Body of pancreas (tissue), 4 donors: ENCODE measurements around the gene EEPD1.

Source experiments
- POLR2A ChIP-seq, 3 donors: fragments of 450-650 bp; IDR thresholded peaks; one replicate each; pipeline ENCODE4 v1.6.1; 2016; ENCODE audit warnings: antibody characterized with exemption in 3 of 3, mild to moderate bottlenecking in 2 of 3
- TF ChIP-seq, protein P1 (sequence below), 7 experiments: fragments of 450-650 bp in 4 of 7; fragments of 200-600 bp in 3 of 7; sonication (generic) in 3 of 7; IDR thresholded peaks; one replicate each; pipeline ENCODE4 v1.5.1; 2016 to 2019; ENCODE audit warnings: antibody characterized with exemption in 7 of 7

DNA sequence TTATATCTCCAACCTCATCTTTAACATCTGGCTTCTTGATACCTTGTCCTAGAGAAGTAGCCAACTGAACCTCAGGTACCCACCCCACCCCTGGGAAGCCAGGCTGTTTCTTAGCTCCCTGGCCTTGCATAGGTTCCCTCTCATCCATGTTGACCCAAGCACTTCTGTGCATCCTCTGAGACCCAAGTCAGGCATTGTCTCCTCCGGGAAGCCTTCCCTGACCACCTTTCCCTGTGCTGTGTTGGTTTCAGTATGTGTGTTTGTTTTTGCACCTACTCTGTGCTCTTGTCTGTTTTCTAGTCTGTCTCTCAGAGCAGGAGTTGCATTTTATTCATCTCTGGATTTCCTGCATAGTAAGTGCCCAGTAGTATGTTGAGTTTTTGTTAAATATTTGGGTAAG lies 143.2 kb downstream of the EEPD1 start:
- TF ChIP-seq, protein P1, sequence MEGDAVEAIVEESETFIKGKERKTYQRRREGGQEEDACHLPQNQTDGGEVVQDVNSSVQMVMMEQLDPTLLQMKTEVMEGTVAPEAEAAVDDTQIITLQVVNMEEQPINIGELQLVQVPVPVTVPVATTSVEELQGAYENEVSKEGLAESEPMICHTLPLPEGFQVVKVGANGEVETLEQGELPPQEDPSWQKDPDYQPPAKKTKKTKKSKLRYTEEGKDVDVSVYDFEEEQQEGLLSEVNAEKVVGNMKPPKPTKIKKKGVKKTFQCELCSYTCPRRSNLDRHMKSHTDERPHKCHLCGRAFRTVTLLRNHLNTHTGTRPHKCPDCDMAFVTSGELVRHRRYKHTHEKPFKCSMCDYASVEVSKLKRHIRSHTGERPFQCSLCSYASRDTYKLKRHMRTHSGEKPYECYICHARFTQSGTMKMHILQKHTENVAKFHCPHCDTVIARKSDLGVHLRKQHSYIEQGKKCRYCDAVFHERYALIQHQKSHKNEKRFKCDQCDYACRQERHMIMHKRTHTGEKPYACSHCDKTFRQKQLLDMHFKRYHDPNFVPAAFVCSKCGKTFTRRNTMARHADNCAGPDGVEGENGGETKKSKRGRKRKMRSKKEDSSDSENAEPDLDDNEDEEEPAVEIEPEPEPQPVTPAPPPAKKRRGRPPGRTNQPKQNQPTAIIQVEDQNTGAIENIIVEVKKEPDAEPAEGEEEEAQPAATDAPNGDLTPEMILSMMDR (IDR thresholded peaks at IDR 0.05) = no peak
- no peak for TF ChIP-seq POLR2A (IDR thresholded peaks at IDR 0.05)
